ENCODE results near the gene RNH1. TPM values are rescaled to one million over a fixed set of nuclear protein-coding genes. Genes with fewer than 3 reads are reported as not detected.

Gene RNH1
- total RNA-seq, 2 experiments from 2014 or later, result 127 to 134 TPM

DNA sequence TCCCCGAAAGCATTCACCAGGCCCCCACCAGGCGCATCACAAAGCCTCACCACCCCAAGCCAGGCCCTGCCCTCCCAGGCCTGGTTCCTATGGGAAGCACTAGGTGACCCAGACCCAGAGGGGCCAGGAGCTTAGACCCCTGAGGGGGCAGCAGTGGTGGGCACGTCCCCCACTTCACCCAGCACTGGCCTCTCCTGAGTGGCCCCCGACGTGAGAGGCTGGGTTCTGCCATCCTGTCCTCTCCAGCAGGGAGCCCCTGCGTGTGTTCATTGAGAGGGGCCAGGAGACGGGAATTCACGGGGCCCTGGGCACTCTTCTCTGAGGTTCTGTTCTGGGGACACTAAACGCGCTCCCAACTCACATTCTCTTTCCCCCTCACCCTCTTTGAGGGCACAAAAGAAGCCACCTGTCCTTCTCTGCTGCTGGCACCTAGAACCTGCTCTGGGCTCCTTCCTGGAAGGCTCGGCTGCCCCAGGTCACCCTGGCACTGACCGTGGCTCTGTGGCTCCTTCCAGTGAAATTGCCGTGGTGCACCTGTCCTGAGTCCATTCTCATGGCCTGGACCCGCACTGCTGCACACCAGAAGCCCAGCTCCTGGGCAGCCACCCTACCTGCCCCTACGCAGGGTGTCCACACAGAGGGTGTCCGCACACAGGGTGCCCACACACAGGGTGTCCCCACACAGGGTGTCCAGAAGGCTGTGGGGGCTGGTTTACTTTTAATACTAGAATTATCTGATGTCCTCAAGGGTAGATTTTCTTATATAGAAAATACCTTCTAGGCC is 44.7 kb downstream of the RNH1 start:
- ChIA-PET POLR2A (no interaction called here), CTCF (no interaction called here)
- H3K27me3 Mint-ChIP-seq, result no peaks in the 10 kb centered on the region
- no peaks in the 10 kb centered on the region for H3K9me3 Mint-ChIP-seq
- intact Hi-C loops (cut with micrococcal nuclease), result no loop called here
- no peak overlapping the region for H3K4me3 Mint-ChIP-seq
- DNase-seq, result no peak
- H3K27ac Mint-ChIP-seq, result no peak overlapping the region
- peaks cover 9% of the 10 kb centered on the region for H3K4me1 Mint-ChIP-seq (ENCODE audit: low read depth)
- H3K36me3 Mint-ChIP-seq, result peaks cover 4% of the 10 kb centered on the region

DNA sequence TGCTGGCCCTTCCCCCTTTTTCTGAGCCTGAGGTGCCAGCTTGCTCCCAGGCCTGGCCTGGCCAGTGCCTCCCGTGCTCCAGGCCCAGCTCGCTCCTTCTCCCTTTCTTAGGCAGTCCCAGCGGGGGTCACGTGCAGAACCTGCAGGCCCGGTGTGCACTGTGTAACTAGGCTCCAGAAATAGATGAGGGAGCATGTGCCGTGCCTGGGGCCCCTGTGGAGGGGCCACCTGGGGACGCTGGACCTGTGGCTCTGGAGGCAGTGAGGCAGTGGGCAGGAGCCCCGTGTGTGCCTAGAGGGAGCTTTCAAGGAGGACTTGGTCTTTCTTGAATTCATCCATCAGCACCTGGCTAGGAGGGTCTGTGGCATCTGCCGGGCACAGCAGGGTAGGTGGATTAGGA is 45.4 kb downstream of the RNH1 start:
- Mint-ChIP-seq H3K27me3 (no peaks in the 10 kb centered on the region), H3K4me1 (ENCODE audit: low read depth) (peaks cover 16% of the 10 kb centered on the region), H3K27ac (no peak overlapping the region), H3K36me3 (peaks cover 4% of the 10 kb centered on the region), H3K9me3 (no peaks in the 10 kb centered on the region), H3K4me3 (no peak overlapping the region)
- ChIA-PET CTCF (no interaction called here), POLR2A (no interaction called here)
- no peak for DNase-seq
- intact Hi-C loops (cut with micrococcal nuclease), result no loop called here

DNA sequence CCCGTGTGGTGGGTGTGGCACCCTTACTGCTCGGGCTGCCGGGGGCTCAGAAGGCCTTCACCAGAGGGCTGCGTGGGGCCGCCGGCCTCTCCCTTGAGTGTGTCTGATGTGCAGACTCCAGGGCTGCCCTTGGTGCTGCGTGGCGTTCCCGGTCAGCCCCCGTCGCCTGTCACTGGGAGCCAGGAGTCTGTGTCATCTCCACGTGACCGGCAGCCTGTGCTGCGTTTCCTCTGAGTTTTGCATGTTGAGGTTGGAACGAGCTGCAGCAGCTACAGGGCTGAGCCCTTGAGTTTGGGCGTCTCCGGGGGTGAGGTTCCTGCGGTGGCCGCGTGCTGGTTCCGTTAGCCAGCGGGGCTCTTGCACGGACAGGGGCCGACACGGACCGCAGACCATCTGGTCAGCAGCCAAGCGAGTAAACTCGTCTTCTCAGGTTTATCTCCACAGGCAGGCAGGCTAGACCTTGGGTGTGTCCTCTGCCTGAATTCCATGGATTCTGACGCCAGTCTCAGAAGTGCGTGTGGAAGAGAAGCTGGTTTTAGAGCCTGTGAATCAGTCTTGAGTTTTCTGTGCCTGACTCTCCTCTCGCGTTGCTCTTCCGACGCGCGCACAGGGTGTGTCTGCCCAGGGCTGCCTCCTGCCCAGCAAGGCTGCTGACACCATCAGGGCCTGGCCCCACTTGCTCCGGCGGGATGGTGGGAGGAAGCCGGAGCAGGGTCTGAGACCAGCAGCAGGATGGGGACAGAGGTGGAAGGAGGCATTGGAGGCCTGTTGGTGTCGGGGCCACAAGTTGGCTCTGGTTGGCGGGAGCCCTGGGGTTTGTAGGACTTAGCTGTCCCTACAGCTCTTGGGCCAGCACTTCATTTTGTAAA is 46.5 kb downstream of the RNH1 start:
- ChIA-PET CTCF (interaction anchor here (0.8 kb wide), 1 partner anchor 59 kb away, joined by 3 read pairs; no protein-coding TSS in a partner anchor), POLR2A (no interaction called here)
- no peak overlapping the region for H3K27ac Mint-ChIP-seq
- intact Hi-C loops (cut with micrococcal nuclease), result no loop called here
- H3K27me3 Mint-ChIP-seq, result no peaks in the 10 kb centered on the region
- H3K36me3 Mint-ChIP-seq, result peaks cover 3% of the 10 kb centered on the region
- no peaks in the 10 kb centered on the region for H3K9me3 Mint-ChIP-seq
- peaks cover 23% of the 10 kb centered on the region for H3K4me1 Mint-ChIP-seq (ENCODE audit: low read depth)
- DNase-seq, result no peak
- no peak overlapping the region for H3K4me3 Mint-ChIP-seq

DNA sequence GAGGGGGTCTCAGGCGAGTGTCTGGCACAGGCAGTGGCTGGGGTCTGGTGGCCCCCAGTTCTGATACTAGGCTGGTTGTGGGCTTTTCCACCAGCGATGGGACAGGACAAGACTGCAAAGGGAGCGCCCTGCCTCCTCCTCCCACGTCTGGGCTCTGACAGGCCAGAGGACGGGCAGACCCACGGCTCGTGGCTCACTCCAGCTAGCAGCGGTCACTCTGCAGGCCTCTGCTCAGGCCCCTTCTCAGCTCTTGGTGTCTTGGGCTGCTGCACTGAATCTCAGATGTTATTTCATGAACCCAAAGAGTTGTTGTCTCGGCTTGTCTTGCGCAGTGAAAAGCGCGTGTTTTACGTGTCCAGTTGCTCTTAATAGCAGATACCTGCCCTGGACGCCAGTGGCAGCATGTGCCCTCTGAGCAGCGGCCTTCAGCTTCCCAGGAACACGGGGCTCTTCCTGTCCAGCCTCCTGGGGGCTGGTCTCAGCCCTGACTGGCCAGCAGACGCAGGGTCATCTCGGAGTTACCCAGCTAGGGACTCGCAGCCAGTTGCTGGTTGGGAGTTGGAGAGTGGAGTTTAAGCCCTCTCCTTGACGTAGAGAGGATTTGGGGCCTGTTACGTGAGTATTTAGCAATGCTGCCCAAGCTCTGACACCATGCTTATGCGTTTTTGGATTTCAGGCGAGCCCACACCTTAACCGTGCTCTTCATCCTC is 47.4 kb downstream of the RNH1 start:
- peaks cover 1% of the 10 kb centered on the region for H3K36me3 Mint-ChIP-seq
- H3K27ac Mint-ChIP-seq, result no peak overlapping the region
- H3K4me3 Mint-ChIP-seq, result no peak overlapping the region
- no peaks in the 10 kb centered on the region for H3K27me3 Mint-ChIP-seq
- intact Hi-C loops (cut with micrococcal nuclease), result no loop called here
- ChIA-PET POLR2A (no interaction called here), CTCF (interaction anchor here (0.8 kb wide), 1 partner anchor 59 kb away, joined by 3 read pairs; no protein-coding TSS in a partner anchor)
- DNase-seq, result no peak
- no peaks in the 10 kb centered on the region for H3K9me3 Mint-ChIP-seq
- peaks cover 24% of the 10 kb centered on the region for H3K4me1 Mint-ChIP-seq (ENCODE audit: low read depth)

DNA sequence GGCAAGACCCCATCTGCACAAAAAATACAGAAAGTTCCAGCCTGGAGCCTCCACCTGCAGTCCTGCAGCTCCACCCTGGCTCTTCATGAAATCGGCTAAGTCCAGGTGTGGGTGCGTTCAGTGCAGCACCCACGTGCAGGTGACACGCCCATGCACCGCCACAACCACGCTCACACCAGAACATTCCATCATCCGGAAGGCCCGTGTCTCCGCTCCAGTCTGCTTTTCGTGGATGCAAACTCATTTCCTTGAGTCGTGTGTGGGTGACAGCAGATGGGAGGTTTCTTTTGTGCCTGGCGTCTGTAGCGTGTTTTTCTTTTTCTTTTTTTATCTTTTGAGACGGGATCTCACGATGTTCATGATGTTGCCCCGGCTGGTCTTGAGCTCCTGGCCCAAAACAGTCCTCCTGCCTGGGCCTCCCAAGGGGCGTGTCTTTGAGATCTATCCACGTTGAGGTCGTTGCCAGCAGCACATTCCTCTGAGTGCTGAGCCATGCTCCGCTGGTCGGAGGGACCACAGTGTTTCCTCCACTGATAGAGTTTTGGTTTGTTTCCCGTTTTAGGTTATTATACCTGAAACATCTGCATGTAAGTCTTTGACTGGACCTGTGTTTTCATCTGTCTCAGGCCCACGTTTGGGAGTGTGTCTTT is 49.8 kb downstream of the RNH1 start:
- intact Hi-C loops (cut with micrococcal nuclease), result no loop called here
- ChIA-PET POLR2A (interaction anchor here (1.0 to 1.2 kb wide), 2 partner anchors 10 to 49 kb away, joined by 4 read pairs; no protein-coding TSS in a partner anchor), CTCF (interaction anchor here (1.2 to 1.6 kb wide), 3 partner anchors 9 to 207 kb away, joined by 4 to 10 read pairs (median 4); no protein-coding TSS in a partner anchor)
- DNase-seq, result no peak
- peaks cover 1% of the 10 kb centered on the region for H3K36me3 Mint-ChIP-seq
- no peaks in the 10 kb centered on the region for H3K27me3 Mint-ChIP-seq
- no peaks in the 10 kb centered on the region for H3K9me3 Mint-ChIP-seq
- peaks cover 27% of the 10 kb centered on the region for H3K4me1 Mint-ChIP-seq (ENCODE audit: low read depth)
- H3K4me3 Mint-ChIP-seq, result no peak overlapping the region
- H3K27ac Mint-ChIP-seq, result peak overlapping the region; percentile 11

DNA sequence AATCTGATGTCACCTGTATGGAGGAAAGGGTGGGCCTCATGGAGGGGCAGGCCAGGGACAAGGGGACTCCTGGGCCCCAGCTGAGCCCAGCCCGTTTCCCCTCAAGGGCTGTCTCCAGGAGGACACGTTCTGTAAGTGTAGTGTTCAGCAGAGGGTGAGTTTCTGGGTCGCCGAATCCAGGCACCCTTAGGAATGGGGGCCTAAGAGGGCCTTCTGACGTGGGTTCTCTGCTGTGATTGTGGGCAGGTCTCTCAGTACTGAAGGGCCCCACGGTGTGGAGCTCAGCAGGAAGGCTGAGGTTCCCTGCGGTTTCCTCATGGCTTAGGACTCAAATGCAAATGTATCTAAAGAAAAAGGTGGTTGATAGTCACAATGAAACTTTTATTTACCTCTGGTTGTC is 50.5 kb downstream of the RNH1 start:
- CTCF ChIA-PET, result interaction anchor here (0.6 to 1.6 kb wide), 4 partner anchors 8 to 206 kb away, joined by 3 to 10 read pairs (median 4); no protein-coding TSS in a partner anchor
- Mint-ChIP-seq H3K36me3 (peaks cover 1% of the 10 kb centered on the region), H3K4me1 (ENCODE audit: low read depth) (peaks cover 29% of the 10 kb centered on the region), H3K27me3 (no peaks in the 10 kb centered on the region), H3K4me3 (no peak overlapping the region), H3K9me3 (no peaks in the 10 kb centered on the region), H3K27ac (peak overlapping the region; percentile 75)
- intact Hi-C loops (cut with micrococcal nuclease), result no loop called here
- peak; percentile 67 for DNase-seq
- POLR2A ChIA-PET, result interaction anchor here (1.0 to 1.2 kb wide), 2 partner anchors 9 to 50 kb away, joined by 4 read pairs; no protein-coding TSS in a partner anchor

DNA sequence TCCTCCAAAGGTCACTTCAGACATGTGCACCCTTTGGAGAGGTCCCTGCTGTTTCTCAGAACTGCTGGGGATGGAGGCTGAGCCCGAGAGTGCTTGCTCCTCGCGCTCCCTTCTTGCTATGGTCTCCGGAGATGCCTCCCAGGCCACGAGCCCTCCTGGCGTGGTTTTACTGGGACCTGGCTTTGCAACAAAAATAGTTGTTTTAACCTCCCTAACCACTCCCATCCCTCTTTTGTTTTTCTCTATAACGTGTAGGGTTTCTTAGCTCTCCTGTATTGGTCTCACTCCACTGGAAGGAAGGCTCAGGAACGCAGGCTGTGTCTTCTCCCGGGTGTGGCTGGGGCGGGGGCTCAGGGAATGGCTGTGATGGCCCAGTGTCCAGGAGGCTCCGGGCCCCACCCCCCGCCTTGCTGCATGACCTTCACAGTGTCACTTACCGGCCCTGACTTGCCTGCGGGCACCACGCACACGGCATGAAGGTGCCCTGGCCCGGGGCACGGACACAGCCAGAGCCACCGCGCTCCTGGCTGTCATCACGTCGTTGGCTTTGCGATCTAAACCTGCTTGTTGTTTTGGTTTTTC is 51.4 kb downstream of the RNH1 start:
- ChIA-PET CTCF (interaction anchor here (0.6 to 1.6 kb wide), 4 partner anchors 8 to 205 kb away, joined by 3 to 10 read pairs (median 4); no protein-coding TSS in a partner anchor), POLR2A (interaction anchor here (1.0 to 1.2 kb wide), 2 partner anchors 8 to 51 kb away, joined by 4 read pairs; no protein-coding TSS in a partner anchor)
- no peaks in the 10 kb centered on the region for H3K27me3 Mint-ChIP-seq
- H3K27ac Mint-ChIP-seq, result no peak overlapping the region
- H3K4me3 Mint-ChIP-seq, result no peak overlapping the region
- H3K36me3 Mint-ChIP-seq, result peaks cover 1% of the 10 kb centered on the region
- no peaks in the 10 kb centered on the region for H3K9me3 Mint-ChIP-seq
- intact Hi-C loops (cut with micrococcal nuclease), result no loop called here
- DNase-seq, result no peak
- H3K4me1 Mint-ChIP-seq (ENCODE audit: low read depth), result peaks cover 36% of the 10 kb centered on the region

DNA sequence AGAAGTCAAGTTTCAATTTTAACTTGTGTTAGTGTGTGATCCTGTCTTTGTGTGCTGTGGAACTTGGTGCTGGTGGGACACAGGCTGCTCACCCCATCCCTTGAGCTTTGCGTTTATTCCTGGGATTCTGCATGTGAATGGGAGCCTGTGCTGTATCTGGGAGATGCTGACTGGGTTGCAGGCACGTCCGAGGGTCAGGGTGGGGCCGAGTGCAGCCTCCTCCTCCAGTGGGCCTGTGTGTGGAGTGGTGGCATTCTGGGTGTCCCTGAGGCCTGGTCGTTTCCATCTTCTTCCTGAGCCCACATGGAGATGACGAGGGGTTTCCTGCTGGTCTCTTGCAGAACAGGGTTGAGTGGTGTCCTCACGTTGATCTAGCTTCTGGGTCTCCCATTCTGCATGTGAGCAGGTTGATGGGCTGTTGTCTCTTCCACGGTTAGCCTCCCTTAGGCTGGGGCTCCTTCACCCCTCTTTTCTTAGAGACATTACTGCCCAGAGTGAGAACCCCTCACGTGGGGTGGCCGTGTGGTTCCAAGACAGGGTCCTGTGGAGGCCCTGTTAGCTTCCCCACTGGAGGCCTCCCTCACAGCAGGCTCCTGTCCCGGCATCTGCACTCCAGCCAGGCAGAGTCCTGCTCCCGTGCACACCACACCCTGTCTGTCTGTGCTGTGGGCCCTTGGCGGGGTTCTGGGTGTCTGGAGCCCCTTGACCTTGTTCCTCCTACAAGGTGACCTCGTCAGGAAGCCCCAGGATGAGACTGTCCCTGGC is 52.1 kb downstream of the RNH1 start:
- H3K27me3 Mint-ChIP-seq, result no peaks in the 10 kb centered on the region
- intact Hi-C loops (cut with micrococcal nuclease), result no loop called here
- no peak for DNase-seq
- H3K4me3 Mint-ChIP-seq, result no peak overlapping the region
- H3K36me3 Mint-ChIP-seq, result peaks cover 1% of the 10 kb centered on the region
- ChIA-PET POLR2A (no interaction called here), CTCF (interaction anchor here (0.6 kb wide), 1 partner anchor 149 kb away, joined by 3 read pairs; no protein-coding TSS in a partner anchor)
- no peak overlapping the region for H3K27ac Mint-ChIP-seq
- peaks cover 37% of the 10 kb centered on the region for H3K4me1 Mint-ChIP-seq (ENCODE audit: low read depth)
- H3K9me3 Mint-ChIP-seq, result no peaks in the 10 kb centered on the region

DNA sequence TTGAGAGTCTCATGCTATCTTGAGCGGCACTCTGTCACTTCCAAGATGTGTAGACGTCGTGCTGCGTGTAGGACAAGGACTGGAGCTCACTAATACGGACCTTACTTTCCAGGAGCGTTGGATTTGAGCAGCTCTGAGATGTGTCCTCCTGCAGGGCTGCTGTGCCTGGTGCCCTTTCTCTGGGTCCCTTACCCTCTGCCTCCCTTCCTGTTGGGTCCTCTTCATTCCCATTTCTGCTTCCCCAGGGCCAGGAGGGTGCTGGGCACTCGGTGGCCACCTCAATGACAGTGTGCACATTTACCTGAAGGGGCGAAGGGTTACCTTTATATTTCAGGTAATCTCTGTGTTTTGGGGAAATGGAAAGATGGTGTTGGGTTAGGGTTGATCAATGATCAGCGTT is 53.0 kb downstream of the RNH1 start:
- H3K9me3 Mint-ChIP-seq, result no peaks in the 10 kb centered on the region
- peaks cover 44% of the 10 kb centered on the region for H3K4me1 Mint-ChIP-seq (ENCODE audit: low read depth)
- ChIA-PET CTCF (no interaction called here), POLR2A (no interaction called here)
- no peak overlapping the region for H3K4me3 Mint-ChIP-seq
- no peaks in the 10 kb centered on the region for H3K27me3 Mint-ChIP-seq
- intact Hi-C loops (cut with micrococcal nuclease), result no loop called here
- H3K27ac Mint-ChIP-seq, result no peak overlapping the region
- peaks cover 1% of the 10 kb centered on the region for H3K36me3 Mint-ChIP-seq
- DNase-seq, result no peak

DNA sequence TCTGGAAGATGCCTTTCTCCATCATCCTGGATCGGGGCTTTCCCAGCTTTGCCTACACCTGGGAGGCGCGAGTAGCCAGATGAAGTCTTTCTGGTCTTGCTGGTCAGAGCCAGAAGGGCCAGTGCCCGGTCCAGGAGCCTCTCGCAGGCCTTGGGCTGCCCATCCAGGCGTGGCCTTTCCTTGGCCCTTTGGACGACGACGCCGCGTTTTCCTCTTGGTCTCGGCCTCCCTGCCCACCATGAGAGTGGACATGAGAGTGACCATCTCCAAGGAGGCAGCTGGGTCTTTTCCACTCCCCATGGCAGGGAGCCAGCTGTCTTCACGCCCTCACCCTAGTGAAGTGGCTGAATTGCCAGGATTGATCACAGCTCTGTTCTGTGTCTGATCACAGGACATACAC is 53.5 kb downstream of the RNH1 start:
- Mint-ChIP-seq H3K27ac (no peak overlapping the region), H3K36me3 (peaks cover 1% of the 10 kb centered on the region), H3K4me3 (no peak overlapping the region), H3K9me3 (no peaks in the 10 kb centered on the region), H3K4me1 (ENCODE audit: low read depth) (peaks cover 46% of the 10 kb centered on the region), H3K27me3 (no peaks in the 10 kb centered on the region)
- CTCF ChIA-PET, result no interaction called here
- intact Hi-C loops (cut with micrococcal nuclease), result no loop called here
- POLR2A ChIA-PET, result no interaction called here
- no peak for DNase-seq

All from activated CD4-positive, alpha-beta memory T cell treated with anti-CD3 and anti-CD28 coated beads for 36 hours (primary cell).